ENCODE results near the gene TRDN. TPM values are rescaled to one million over a fixed set of nuclear protein-coding genes. Genes with fewer than 3 reads are reported as not detected.

TRDN gene
- total RNA-seq, 6 experiments from 2014 or later = 0.06 to 0.19 TPM; not detected in 4

DNA sequence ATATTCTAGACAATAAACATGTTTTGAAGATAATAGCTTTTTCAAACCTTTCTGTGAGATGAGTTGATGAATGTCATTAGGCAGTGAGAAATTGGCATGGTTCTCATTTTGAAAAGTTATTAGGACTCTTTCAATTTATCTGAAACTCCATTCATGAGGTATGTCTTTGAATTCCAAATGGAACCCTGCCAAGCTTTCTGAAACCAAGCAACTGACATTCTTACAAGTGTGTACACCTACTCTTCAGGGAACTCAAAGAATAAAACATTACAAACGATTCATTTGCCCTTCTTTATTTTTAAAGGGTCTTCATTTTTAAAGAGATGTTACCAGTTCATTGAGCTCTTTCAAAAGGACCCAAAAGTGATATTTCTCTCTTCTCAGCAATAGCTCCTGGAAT, 2.1 kb upstream of the TRDN start:
- H3K4me1 ChIP-seq = no peaks in the 10 kb centered on the region
- DNase-seq (no peak), ATAC-seq (no peak)
- intact Hi-C loops (cut with DNase I) = no loop called here
- TF ChIP-seq, protein P1, sequence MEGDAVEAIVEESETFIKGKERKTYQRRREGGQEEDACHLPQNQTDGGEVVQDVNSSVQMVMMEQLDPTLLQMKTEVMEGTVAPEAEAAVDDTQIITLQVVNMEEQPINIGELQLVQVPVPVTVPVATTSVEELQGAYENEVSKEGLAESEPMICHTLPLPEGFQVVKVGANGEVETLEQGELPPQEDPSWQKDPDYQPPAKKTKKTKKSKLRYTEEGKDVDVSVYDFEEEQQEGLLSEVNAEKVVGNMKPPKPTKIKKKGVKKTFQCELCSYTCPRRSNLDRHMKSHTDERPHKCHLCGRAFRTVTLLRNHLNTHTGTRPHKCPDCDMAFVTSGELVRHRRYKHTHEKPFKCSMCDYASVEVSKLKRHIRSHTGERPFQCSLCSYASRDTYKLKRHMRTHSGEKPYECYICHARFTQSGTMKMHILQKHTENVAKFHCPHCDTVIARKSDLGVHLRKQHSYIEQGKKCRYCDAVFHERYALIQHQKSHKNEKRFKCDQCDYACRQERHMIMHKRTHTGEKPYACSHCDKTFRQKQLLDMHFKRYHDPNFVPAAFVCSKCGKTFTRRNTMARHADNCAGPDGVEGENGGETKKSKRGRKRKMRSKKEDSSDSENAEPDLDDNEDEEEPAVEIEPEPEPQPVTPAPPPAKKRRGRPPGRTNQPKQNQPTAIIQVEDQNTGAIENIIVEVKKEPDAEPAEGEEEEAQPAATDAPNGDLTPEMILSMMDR (IDR thresholded peaks at IDR 0.05) = no peak
- no peak for TF ChIP-seq POLR2A (IDR thresholded peaks at IDR 0.05)
- H3K27ac ChIP-seq = no peak overlapping the region
- H3K9me3 ChIP-seq = no peaks in the 10 kb centered on the region
- no peak overlapping the region for H3K4me3 ChIP-seq
- no peaks in the 10 kb centered on the region for H3K36me3 ChIP-seq
- WGBS (ENCODE audit: insufficient coverage, low coverage, low lambda C conversion rate, missing lambda C conversion rate) = 31% methylated on average over 1 of the region's 1 CpG
- no peaks in the 10 kb centered on the region for H3K27me3 ChIP-seq

DNA sequence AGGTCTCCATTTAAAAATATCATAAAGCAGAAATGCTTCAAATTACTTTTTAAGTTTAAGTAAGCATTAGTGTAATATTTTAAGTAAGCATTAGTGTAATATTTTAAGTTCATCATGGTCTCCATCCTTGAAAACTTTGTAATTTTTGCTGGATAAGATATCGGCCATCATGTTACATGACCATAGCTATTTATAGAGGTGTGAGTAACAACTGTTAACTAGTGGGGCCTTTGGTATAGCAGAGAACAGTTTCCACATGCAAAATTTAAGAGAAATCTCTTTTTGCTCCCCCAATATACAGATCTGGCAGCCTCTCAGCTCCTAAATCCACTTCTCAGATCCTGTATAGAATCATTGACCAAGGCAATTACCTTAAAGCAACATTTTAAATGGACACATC, 468 bp downstream of the TRDN start:
- no peak overlapping the region for H3K4me3 ChIP-seq
- no peak for ATAC-seq
- TF ChIP-seq, protein P1 (IDR thresholded peaks at IDR 0.05) = no peak
- no peak for TF ChIP-seq POLR2A (IDR thresholded peaks at IDR 0.05)
- WGBS (ENCODE audit: insufficient coverage, low coverage, low lambda C conversion rate, missing lambda C conversion rate) = 59% methylated on average over 1 of the region's 1 CpG
- no peaks in the 10 kb centered on the region for H3K27me3 ChIP-seq
- H3K9me3 ChIP-seq = no peaks in the 10 kb centered on the region
- no peak overlapping the region for H3K27ac ChIP-seq
- H3K36me3 ChIP-seq = no peaks in the 10 kb centered on the region
- intact Hi-C loops (cut with DNase I) = no loop called here
- no peaks in the 10 kb centered on the region for H3K4me1 ChIP-seq
- DNase-seq = no peak

DNA sequence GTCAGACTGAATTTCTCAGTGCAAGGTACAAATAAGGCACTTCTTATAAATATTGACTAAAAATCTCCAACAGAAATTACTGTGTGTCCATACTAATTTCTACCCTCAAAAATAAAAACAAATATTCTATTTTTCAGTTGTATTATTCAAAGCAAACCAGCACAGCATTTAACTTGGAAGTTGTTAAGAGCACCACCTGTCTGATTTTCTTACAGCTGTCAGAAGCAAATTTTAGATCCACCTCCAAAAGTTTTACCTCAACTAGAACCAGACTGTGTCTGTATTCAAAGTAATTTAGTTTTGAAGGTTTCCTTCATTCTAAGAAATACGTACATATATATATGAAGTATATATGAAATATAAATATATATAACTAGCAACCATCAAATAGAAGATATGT, 1.2 kb downstream of the TRDN start:
- Histone ChIP-seq H3K4me3 (no peak overlapping the region), H3K9me3 (no peaks in the 10 kb centered on the region), H3K27ac (no peak overlapping the region), H3K4me1 (no peaks in the 10 kb centered on the region), H3K27me3 (no peaks in the 10 kb centered on the region), H3K36me3 (no peaks in the 10 kb centered on the region)
- DNase-seq (no peak), ATAC-seq (no peak)
- intact Hi-C loops (cut with DNase I) = no loop called here
- 62% methylated on average over 1 of the region's 1 CpG for WGBS (ENCODE audit: insufficient coverage, low coverage, low lambda C conversion rate, missing lambda C conversion rate)
- TF ChIP-seq POLR2A (IDR thresholded peaks at IDR 0.05) = no peak
- TF ChIP-seq, protein P1 (IDR thresholded peaks at IDR 0.05) = no peak

DNA sequence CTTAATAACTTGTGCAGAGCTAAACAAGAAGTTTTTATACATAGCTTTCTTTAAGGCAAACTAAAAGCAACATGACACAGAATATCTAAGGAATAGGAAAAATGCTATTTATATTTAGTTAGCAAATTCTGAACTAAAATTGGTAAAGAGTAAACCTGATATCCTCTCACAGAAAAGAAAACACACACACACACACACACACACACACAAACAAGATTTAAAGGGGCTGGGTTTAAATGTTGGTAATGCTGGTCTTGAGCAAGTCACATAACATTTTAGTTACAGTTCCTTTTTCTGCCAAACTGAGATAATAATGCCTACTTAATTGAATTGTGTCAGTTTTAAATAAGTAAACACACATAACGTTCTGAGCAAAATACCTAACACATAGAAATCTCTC, 1.6 kb downstream of the TRDN start:
- H3K36me3 ChIP-seq = no peaks in the 10 kb centered on the region
- TF ChIP-seq, protein P1 (IDR thresholded peaks at IDR 0.05) = no peak
- no peak for TF ChIP-seq POLR2A (IDR thresholded peaks at IDR 0.05)
- WGBS (ENCODE audit: insufficient coverage, low coverage, low lambda C conversion rate, missing lambda C conversion rate) = 14% methylated on average over 1 of the region's 1 CpG

DNA sequence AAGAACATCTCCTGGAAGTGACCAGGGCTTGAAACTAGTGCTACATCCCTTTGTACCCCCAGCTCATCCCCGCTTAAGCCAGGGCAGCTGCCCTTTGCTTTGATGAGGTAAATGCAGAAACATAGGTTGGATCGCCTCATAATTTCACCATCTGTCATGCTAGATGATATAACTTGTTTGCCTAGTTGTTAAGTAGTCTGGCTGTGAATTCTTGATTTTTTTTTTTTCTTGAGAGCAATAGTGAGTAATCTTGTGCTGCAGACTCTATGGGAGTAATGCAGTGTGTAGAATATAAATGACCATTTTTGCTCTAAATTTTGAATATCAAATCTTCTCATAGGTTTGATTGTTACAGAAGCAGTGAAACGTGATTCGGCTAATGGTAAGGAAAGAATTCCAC, 4.1 kb downstream of the TRDN start:
- DNase-seq = no peak
- Histone ChIP-seq H3K27ac (no peak overlapping the region), H3K36me3 (no peaks in the 10 kb centered on the region), H3K9me3 (no peaks in the 10 kb centered on the region), H3K4me1 (no peaks in the 10 kb centered on the region), H3K27me3 (no peaks in the 10 kb centered on the region), H3K4me3 (no peak overlapping the region)
- 62% methylated on average over 4 of the region's 4 CpGs for WGBS (ENCODE audit: insufficient coverage, low coverage, low lambda C conversion rate, missing lambda C conversion rate)
- ATAC-seq = no peak
- intact Hi-C loops (cut with DNase I) = no loop called here
- no peak for TF ChIP-seq POLR2A (IDR thresholded peaks at IDR 0.05)

More for the DNA sequence above, 1.6 kb downstream of the TRDN start:
- H3K27me3 ChIP-seq = no peaks in the 10 kb centered on the region
- DNase-seq (no peak), ATAC-seq (no peak)
- H3K4me1 ChIP-seq = no peaks in the 10 kb centered on the region
- no peak overlapping the region for H3K4me3 ChIP-seq
- H3K27ac ChIP-seq = no peak overlapping the region
- intact Hi-C loops (cut with DNase I) = no loop called here
- no peaks in the 10 kb centered on the region for H3K9me3 ChIP-seq
